Hepatocyte (in vitro differentiated cells): ENCODE measurements around the gene PUM2.

Experiments
- CTCF ChIP-seq: fragments of 200-600 bp; sonication (generic); IDR thresholded peaks from 2 replicates; pipeline ENCODE4 v1.5.1; 2016; ENCODE audit warnings: antibody characterized with exemption, mild to moderate bottlenecking; ENCODE audit not compliant: poor library complexity
- EZH2 ChIP-seq: fragments of 200-600 bp; sonication (generic); IDR thresholded peaks from 2 replicates; pipeline ENCODE4 v1.6.1; 2016; ENCODE audit warnings: antibody characterized with exemption, mild to moderate bottlenecking, borderline replicate concordance

DNA sequence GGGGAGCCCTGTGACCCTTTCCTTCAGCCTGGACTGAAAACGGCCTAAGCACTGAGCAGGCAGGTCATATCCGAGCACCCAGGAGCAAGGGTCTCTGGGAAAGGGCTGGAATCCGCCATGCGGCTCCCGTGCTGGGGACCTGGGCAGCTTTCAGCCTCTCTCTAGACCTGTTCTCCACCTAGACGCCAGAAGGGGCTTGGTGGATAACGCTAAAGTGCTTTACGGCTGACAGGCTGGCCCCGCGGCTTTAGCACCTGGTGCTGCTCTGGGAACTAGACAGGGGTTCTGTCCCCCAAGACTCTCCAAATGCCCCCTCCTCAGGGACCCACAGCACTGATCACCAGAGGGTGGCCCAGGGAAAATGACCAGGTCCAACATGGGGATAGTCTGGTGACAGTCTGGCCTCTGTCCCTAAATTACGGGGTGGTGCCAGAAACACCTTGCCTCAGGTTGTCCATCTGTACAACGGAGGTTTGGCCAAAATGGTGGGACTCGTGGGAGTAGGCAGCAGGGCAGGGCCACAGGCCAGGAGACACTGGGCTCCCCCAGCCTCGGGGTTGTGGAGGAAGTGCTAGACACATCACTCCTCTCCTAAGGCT lies 138.7 kb downstream of the PUM2 start:
- TF ChIP-seq CTCF (no peak), EZH2 (no peak)
